GM12892 (cell line): Measurements from ENCODE around the gene PROSER3.

ENCODE experiments used
- POLR2A ChIP-seq: IDR thresholded peaks from 2 replicates; pipeline ENCODE4 v1.6.1; 2011; ENCODE audit warnings: low read depth, low read length, control low read depth
- TAF1 ChIP-seq: IDR thresholded peaks from 2 replicates; pipeline ENCODE4 v1.6.1; 2011; ENCODE audit warnings: low read depth, mild to moderate bottlenecking, control low read depth, low read length, borderline replicate concordance

DNA sequence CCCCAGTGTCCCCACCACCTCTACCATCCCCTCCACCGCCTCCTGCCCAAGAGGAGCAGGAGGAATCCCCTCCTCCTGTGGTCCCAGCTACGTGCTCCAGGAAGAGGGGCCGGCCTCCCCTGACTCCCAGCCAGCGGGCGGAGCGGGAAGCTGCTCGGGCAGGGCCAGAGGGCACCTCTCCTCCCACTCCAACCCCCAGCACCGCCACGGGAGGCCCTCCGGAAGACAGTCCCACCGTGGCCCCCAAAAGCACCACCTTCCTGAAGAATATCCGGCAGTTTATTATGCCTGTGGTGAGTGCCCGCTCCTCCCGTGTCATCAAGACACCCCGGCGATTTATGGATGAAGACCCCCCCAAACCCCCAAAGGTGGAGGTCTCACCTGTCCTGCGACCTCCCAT lies 37.3 kb upstream of the PROSER3 start:
- TF ChIP-seq POLR2A (no peak), TAF1 (no peak)
